ENCODE measurements around the gene ALPK3.
A peak's percentile ranks its signal among the peaks of the same experiment; 100 is the strongest.

The ALPK3 gene

DNA sequence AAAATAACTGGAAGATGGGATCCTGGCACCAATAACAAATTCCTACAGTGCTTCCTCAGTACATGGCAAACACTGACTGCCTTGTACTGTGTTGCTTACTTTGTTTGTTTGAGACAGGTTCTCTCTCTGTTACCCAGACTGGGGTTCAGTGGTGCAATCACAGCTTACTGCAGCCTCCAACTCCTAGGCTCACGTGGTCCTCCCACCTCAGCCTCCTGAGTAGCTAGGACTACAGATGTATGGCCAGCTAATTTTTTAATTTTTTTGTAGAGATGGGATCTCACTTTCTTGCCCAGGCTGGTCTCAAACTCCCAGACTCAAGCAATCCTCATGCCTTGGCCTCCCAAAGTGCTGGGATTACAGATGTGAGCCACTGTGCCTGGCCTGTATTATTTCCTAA is 3.7 kb upstream of the ALPK3 start:
- no peak overlapping the region for H3K4me3 ChIP-seq (ENCODE audit: low read depth, low read length)
- no peak overlapping the region for H3K9ac ChIP-seq (ENCODE audit: low read depth, low read length)
- no peaks in the 10 kb centered on the region for H3K27me3 ChIP-seq (ENCODE audit: control insufficient read depth, insufficient read depth, low read length)

DNA sequence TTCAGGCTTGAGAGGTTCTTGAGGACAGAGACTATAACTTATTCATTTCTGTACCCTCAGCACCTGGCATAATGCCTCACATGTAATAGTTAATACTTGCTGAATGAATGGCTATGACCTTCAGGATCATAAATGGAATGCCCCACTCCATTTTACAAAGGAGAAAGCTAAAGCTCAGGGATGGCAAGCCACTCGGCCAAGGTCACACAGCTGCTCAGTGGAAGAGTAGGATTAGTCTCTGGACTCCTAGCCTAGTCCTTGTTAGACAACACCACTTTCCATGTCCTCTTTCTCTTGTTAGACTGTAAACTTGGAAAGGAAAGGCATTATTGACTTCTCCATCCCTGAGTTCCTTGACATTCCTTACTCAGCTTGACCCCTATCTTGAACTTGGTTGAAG is 3.2 kb upstream of the ALPK3 start:
- peaks cover 17% of the 10 kb centered on the region for H3K4me1 ChIP-seq (ENCODE audit: control insufficient read depth, insufficient read depth, low read length)
- no peaks in the 10 kb centered on the region for H3K9me3 ChIP-seq (ENCODE audit: control insufficient read depth, insufficient read depth, low read length)
- H3K36me3 ChIP-seq (ENCODE audit: control insufficient read depth, insufficient read depth, low read length) = no peaks in the 10 kb centered on the region
- H3K9ac ChIP-seq (ENCODE audit: low read depth, low read length) = no peak overlapping the region
- H3K4me3 ChIP-seq (ENCODE audit: low read depth, low read length) = no peak overlapping the region
- no peaks in the 10 kb centered on the region for H3K27me3 ChIP-seq (ENCODE audit: control insufficient read depth, insufficient read depth, low read length)
- H3K27ac ChIP-seq (ENCODE audit: low read depth, low read length) = no peak overlapping the region

More for the DNA sequence above, 3.7 kb upstream of the ALPK3 start:
- Histone ChIP-seq H3K4me1 (ENCODE audit: control insufficient read depth, insufficient read depth, low read length) (peaks cover 12% of the 10 kb centered on the region), H3K36me3 (ENCODE audit: control insufficient read depth, insufficient read depth, low read length) (no peaks in the 10 kb centered on the region), H3K9me3 (ENCODE audit: control insufficient read depth, insufficient read depth, low read length) (no peaks in the 10 kb centered on the region), H3K27ac (ENCODE audit: low read depth, low read length) (no peak overlapping the region)

DNA sequence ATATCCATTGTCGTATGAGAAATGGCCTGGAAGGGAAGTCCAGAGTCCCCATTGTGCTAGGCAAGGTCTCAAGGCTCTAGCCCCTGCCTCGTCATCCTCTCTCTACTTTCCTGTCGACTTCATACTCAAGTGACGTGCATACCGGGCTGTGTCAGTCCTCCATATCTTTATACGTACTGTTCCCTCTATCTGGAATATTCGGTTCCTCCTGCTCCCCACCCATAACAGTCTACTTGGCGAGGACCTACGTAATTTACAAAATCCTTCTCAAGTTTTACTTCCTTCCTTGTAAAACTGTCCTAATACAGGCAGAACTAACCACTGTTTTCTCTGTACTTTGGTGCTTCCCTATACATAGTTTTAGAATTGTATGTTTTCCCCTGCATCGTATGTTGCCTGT is 2.2 kb upstream of the ALPK3 start:
- Histone ChIP-seq H3K27me3 (ENCODE audit: control insufficient read depth, insufficient read depth, low read length) (no peaks in the 10 kb centered on the region), H3K4me1 (ENCODE audit: control insufficient read depth, insufficient read depth, low read length) (peaks cover 23% of the 10 kb centered on the region), H3K27ac (ENCODE audit: low read depth, low read length) (no peak overlapping the region), H3K9me3 (ENCODE audit: control insufficient read depth, insufficient read depth, low read length) (no peaks in the 10 kb centered on the region), H3K36me3 (ENCODE audit: control insufficient read depth, insufficient read depth, low read length) (no peaks in the 10 kb centered on the region), H3K9ac (ENCODE audit: low read depth, low read length) (no peak overlapping the region), H3K4me3 (ENCODE audit: low read depth, low read length) (no peak overlapping the region)

DNA sequence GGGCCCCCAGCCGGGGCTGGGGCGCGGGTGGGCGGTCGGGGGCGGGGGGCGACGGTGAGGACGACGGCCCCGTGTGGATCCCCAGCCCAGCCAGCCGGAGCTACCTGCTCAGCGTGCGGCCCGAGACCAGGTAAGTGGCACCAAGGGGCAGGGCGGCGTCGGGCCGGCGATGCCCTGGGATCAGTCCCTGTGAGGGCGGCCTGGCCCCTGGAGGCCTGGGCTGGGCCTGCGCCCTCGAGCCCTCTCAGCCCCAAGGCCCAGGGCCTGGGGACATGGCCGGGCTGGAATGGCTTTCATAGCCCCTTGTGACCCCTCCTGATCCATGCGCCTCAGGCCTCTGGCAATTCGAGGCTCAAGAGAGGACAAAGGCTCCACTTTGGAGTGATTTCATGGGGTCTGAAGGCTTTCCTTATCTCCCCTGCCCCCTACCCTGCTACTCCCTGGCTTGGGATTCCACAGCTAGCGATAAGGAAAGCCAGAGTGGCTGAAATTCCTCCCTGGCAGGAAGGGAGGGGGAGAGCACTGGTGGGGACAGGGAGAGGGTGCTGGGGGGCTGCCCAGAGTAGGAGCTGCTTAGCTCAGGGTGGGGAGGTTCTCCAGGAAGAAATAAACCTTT is 418 bp downstream of the ALPK3 start:
- H3K27me3 ChIP-seq (ENCODE audit: control insufficient read depth, insufficient read depth, low read length) = no peaks in the 10 kb centered on the region
- H3K9me3 ChIP-seq (ENCODE audit: control insufficient read depth, insufficient read depth, low read length) = no peaks in the 10 kb centered on the region
- peak overlapping the region; percentile 39 for H3K4me3 ChIP-seq (ENCODE audit: low read depth, low read length)
- H3K27ac ChIP-seq (ENCODE audit: low read depth, low read length) = peak overlapping the region; percentile 70
- peaks cover 30% of the 10 kb centered on the region for H3K4me1 ChIP-seq (ENCODE audit: control insufficient read depth, insufficient read depth, low read length)
- H3K9ac ChIP-seq (ENCODE audit: low read depth, low read length) = peak overlapping the region; percentile 8; the same call in 1 of the 2 replicates
- no peaks in the 10 kb centered on the region for H3K36me3 ChIP-seq (ENCODE audit: control insufficient read depth, insufficient read depth, low read length)

DNA sequence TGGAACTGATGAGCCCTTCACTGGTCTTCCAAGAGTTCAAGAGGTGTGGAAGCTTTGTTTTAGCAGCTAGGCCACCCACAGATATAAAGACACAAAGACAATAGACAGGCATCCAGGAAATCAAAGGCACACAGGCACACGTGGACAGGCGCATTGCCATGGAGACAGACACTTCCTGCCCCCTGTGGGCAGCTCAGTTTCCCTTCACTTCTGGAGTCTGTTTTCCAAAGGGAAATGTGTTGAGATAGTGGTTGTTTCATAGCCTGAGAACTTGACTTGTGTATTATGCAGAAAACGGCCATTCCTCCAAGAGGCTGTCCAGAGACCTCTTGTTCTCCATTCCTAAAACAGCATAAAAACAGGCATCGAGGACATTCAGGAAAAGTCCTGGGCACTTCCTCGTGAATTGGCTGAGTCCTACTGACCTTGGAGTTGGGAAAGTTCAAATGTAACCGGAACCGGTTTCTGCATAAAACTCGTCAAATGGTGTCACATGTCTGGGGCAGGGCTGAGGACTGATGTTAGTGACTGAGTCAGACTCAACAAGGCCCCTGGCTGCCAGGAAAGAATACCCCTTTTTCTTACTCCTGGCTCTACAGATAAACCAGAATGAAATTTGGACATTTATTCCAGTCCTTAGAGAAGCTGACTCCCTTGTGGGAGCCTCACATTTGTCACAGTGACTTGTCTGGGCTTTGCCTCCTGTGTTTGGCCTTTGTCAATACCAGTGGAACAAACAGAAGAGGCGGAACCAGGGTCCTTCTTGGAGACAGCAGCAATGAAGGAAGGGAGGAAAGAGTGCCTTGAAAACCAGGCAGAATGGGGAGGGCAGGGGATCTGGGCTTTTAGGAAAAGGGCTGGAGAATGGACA is 1.3 kb downstream of the ALPK3 start:
- H3K9me3 ChIP-seq (ENCODE audit: control insufficient read depth, insufficient read depth, low read length) = no peaks in the 10 kb centered on the region
- H3K27me3 ChIP-seq (ENCODE audit: control insufficient read depth, insufficient read depth, low read length) = no peaks in the 10 kb centered on the region
- no peak overlapping the region for H3K9ac ChIP-seq (ENCODE audit: low read depth, low read length)
- H3K4me3 ChIP-seq (ENCODE audit: low read depth, low read length) = peak overlapping the region; percentile 39
- H3K36me3 ChIP-seq (ENCODE audit: control insufficient read depth, insufficient read depth, low read length) = no peaks in the 10 kb centered on the region
- peaks cover 32% of the 10 kb centered on the region for H3K4me1 ChIP-seq (ENCODE audit: control insufficient read depth, insufficient read depth, low read length)
- H3K27ac ChIP-seq (ENCODE audit: low read depth, low read length) = peak overlapping the region; percentile 70

DNA sequence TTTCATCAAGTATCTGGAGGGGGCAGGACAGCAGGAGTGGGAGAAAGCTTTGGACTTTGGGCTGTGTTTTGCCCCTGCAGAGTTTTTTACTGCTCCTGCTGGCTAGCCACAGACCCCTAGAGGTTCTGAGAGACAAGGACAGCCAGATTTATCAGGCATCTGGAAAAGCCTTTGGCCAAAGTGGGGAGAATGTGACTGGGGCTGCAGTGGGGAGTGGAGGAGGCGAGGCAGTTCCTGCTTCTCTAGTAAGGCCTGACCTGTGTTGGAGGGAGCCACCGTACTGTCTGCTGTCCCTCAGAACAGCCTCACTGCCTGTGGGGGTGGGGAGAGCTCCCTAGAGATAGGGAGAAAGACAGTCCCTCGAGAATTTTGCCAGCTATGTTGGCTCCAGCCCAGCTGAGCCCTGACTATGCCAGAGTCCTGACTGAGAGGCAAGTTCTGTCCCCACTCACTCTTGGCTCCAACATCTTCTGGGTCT is 2.2 kb downstream of the ALPK3 start:
- H3K4me3 ChIP-seq (ENCODE audit: low read depth, low read length) = no peak overlapping the region
- peaks cover 3% of the 10 kb centered on the region; the same call in 1 of the 2 replicates for H3K36me3 ChIP-seq (ENCODE audit: control insufficient read depth, insufficient read depth, low read length)
- no peaks in the 10 kb centered on the region for H3K9me3 ChIP-seq (ENCODE audit: control insufficient read depth, insufficient read depth, low read length)
- no peaks in the 10 kb centered on the region for H3K27me3 ChIP-seq (ENCODE audit: control insufficient read depth, insufficient read depth, low read length)
- no peak overlapping the region for H3K9ac ChIP-seq (ENCODE audit: low read depth, low read length)
- peak overlapping the region; percentile 70 for H3K27ac ChIP-seq (ENCODE audit: low read depth, low read length)
- H3K4me1 ChIP-seq (ENCODE audit: control insufficient read depth, insufficient read depth, low read length) = peaks cover 32% of the 10 kb centered on the region

DNA sequence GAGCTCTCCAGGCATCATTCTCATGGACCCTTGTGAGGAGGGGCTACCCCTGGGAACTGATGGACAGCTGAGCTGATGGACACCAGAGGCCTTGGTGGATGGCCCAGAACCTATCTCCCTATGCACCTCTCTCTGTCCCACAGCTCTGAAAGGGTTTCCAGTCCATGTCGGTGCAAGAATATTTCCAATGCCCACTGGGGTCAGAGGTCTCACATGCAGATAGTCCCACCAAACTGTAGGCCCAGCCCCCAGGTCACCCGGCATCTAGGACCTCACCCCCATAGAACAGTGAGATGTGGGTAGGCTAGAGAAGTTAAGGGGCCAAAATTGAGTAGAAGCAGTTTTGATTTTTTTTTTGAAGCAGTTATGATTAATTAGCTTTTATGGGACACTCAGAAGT is 2.6 kb downstream of the ALPK3 start:
- Histone ChIP-seq H3K9ac (ENCODE audit: low read depth, low read length) (no peak overlapping the region), H3K9me3 (ENCODE audit: control insufficient read depth, insufficient read depth, low read length) (no peaks in the 10 kb centered on the region), H3K27me3 (ENCODE audit: control insufficient read depth, insufficient read depth, low read length) (no peaks in the 10 kb centered on the region), H3K4me1 (ENCODE audit: control insufficient read depth, insufficient read depth, low read length) (peaks cover 32% of the 10 kb centered on the region), H3K27ac (ENCODE audit: low read depth, low read length) (no peak overlapping the region), H3K36me3 (ENCODE audit: control insufficient read depth, insufficient read depth, low read length) (peaks cover 3% of the 10 kb centered on the region; the same call in 1 of the 2 replicates), H3K4me3 (ENCODE audit: low read depth, low read length) (no peak overlapping the region)

DNA sequence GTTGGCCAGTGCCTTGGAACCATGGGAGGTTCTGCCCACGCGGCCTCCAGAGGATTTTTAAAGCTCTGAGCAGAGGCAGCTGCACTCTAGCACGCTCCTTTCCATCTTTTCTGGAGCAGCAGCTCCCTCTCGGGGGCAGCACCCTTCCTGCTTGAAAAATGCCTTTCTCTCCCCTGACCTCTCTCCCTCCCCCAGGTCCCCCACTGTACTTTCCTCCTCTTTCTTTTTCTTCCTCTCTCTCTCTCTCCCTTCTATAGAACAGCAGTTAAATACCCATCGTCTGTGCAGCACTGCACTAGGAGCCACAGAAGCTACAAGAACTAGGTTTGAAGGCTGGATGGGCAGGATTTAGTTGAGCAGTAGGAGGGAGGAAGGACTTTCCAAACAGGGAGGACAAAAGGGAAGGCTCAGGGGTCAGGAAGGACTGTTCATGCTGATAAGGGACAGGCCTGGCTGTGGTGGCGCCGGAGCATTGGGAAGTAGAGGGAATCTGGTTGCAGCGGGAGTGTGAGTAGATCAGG is 4.4 kb downstream of the ALPK3 start:
- Histone ChIP-seq H3K27ac (ENCODE audit: low read depth, low read length) (no peak overlapping the region), H3K4me3 (ENCODE audit: low read depth, low read length) (no peak overlapping the region), H3K9me3 (ENCODE audit: control insufficient read depth, insufficient read depth, low read length) (no peaks in the 10 kb centered on the region), H3K4me1 (ENCODE audit: control insufficient read depth, insufficient read depth, low read length) (peaks cover 31% of the 10 kb centered on the region), H3K9ac (ENCODE audit: low read depth, low read length) (no peak overlapping the region), H3K36me3 (ENCODE audit: control insufficient read depth, insufficient read depth, low read length) (peaks cover 3% of the 10 kb centered on the region; the same call in 1 of the 2 replicates), H3K27me3 (ENCODE audit: control insufficient read depth, insufficient read depth, low read length) (no peaks in the 10 kb centered on the region)

DNA sequence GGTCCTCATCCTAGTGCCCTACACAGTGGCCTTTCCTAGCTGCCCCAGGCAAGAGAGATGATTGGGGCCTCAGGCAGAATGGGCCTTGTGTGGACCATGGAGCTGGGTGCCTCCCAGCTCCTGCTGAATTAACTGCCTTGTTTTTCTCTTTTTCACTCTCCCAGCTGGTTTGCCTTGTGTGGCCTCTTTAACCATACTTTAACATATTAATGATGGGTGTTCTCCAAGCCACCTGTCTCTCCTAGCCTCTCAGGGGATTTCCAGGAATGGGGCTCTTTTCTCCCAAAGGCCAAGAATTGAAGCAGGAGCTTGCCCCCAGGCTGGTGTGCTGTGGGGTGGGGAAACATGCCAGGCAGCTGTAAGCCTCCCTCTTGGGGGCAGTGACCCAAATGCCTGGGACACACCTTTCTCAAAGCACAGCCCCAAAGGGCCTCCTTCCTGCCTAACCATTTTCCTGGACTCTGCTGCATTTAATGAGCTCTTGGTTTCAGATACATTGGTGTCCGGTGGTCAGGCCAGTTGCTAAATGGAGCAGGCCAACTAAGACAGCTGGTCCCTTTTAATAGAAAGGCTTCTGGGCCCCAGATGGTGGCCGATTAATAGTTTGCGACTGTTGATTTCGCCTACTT is 5.6 kb downstream of the ALPK3 start:
- H3K9me3 ChIP-seq (ENCODE audit: control insufficient read depth, insufficient read depth, low read length) = no peaks in the 10 kb centered on the region
- H3K27ac ChIP-seq (ENCODE audit: low read depth, low read length) = no peak overlapping the region
- peaks cover 27% of the 10 kb centered on the region for H3K4me1 ChIP-seq (ENCODE audit: control insufficient read depth, insufficient read depth, low read length)
- peaks cover 8% of the 10 kb centered on the region; the same call in 1 of the 2 replicates for H3K36me3 ChIP-seq (ENCODE audit: control insufficient read depth, insufficient read depth, low read length)
- H3K9ac ChIP-seq (ENCODE audit: low read depth, low read length) = no peak overlapping the region
- H3K4me3 ChIP-seq (ENCODE audit: low read depth, low read length) = no peak overlapping the region
- H3K27me3 ChIP-seq (ENCODE audit: control insufficient read depth, insufficient read depth, low read length) = no peaks in the 10 kb centered on the region

DNA sequence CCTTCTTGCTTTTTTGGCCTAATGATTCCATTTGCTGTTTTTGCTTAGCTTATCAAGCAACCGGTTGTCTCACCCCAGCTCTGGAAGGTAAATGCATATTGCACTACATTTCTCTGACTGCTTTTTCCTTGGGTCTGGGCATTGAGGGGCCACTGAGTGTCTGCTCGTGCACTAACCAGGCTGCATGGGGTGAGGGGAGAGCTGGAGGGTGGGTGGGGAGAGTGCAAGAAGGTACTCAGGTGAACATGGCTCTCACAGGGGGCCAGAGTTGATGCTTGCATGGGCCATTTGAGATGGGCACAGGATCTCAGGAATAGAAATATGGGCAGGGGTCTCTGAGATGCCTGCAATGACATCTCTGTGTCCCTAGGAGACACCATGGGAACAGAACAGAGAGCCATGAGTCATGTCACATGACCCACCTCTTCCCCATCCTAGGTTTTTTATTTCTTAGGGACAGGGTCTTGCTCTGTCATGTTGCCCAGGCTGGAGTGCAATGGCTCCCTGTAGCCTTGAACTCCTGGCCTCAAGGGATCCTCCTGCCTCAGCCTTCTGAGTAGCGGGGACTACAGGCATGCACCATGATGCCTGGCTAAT is 6.2 kb downstream of the ALPK3 start:
- peaks cover 23% of the 10 kb centered on the region for H3K4me1 ChIP-seq (ENCODE audit: control insufficient read depth, insufficient read depth, low read length)
- H3K27me3 ChIP-seq (ENCODE audit: control insufficient read depth, insufficient read depth, low read length) = no peaks in the 10 kb centered on the region
- H3K36me3 ChIP-seq (ENCODE audit: control insufficient read depth, insufficient read depth, low read length) = peaks cover 9% of the 10 kb centered on the region; the same call in 1 of the 2 replicates
- H3K27ac ChIP-seq (ENCODE audit: low read depth, low read length) = no peak overlapping the region
- no peak overlapping the region for H3K4me3 ChIP-seq (ENCODE audit: low read depth, low read length)
- no peaks in the 10 kb centered on the region for H3K9me3 ChIP-seq (ENCODE audit: control insufficient read depth, insufficient read depth, low read length)
- no peak overlapping the region for H3K9ac ChIP-seq (ENCODE audit: low read depth, low read length)
